SIG-M5 (cell line): ENCODE results near the gene PARG.
"Not testable (repeated sequence)": the region's sequence is repeated elsewhere in the genome, so short reads cannot be mapped to it uniquely, and the experiment has no call there.

Experiments used
- DNase-seq: peaks from one replicate; lab custom pipeline; 2025; lab: John Stamatoyannopoulos, UW

The PARG gene

DNA sequence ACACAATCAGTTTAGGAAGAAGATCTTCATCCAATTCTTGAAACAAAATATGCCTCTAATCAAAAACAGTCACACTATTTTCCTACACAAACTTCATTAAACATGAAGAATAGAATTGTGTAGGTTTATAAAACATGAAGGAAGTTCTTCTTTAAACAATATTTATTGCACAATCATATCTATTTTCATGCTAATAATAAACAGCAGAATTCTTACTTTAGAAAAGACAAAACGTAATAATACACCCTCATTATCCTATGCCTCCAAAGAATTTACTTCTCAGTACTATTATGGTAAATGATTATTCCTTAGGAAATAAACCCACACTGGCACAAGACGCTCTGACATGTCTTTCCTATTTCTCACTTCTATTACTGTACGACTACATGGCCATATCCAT is 41.4 kb downstream of the PARG start:
- DNase-seq = not testable (repeated sequence)

DNA sequence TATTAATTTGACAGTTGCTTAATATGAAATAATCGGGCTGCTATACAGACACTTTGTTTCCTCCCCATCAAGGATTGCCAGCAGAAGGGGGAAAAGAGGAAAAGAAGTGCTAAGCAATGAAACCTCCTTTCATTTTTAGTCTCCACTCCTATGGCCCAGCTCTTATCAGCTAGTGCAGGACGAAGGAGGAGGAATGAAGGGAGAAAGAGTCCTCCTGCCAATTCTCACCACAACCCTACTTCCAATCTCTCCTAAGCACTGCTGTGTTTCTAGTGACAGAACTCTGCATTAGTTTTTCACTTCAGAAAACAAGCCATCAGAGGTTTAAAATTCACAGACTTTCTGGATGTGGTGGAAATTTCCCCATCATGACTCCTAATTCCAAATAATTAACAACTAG is 41.8 kb downstream of the PARG start:
- DNase-seq = not testable (repeated sequence)

GRCh38 chr10:49890025-49890424 is 51.8 kb downstream of the PARG start:
- DNase-seq = not testable (repeated sequence)

- DNase-seq = not testable (repeated sequence)
Observed at GRCh38 chr10:49884739-49885331, 57.0 kb downstream of the PARG start.

DNA sequence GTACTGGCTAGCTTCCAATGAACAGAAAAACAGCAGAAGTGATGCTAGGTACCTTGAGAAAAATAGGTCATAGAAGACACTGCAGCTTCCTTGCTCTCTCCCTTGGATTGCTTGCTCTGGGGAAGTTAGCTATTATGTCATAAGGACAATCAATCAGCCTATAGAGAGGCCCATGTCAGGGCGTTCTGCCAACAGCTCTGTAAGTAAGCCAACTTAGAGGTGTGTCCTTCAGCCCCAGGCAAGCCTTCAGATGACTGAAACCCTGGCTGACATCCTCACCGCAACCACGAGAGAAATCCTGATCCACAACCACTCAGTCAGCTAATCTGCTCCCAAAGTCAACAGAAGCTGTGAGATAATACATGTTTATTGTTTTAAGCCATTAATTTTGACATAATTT is 58.0 kb downstream of the PARG start:
- DNase-seq = not testable (repeated sequence)

DNA sequence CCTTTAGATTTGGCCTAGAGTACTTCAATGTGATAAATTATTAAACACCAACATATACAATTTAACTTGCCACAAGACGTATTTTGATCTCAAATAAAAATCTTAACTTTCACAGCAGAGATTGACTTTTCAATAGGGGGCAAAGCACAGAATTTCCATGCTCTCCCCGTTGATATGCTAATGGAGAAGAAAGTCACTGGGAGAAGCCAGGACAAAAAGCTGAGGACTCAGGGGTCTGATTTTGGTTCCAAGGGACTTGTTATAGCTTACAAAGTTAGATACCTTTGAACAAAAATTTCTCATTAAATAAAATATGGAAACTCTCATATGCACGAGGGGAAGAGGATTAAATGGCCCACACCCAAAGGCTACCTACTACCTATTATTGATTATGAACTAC is 59.5 kb downstream of the PARG start:
- not testable (repeated sequence) for DNase-seq

DNA sequence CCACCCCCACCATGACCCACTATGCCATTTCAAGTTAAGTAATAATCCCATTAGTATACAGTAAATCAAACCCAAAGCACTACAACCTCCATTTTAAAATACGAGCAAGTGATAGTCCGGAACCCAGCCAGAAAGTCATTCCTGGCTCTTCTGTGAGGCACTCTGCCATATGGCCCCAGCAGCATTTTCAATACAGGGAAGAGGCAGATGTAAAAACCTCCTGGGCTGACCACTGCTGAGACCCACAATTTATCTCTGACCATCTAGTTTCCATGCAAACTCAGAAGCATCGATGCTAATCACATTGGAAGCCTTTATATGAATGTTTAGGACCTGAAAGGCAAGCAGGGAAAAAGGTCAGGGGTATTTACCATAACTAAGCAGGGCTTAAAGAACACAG is 69.1 kb downstream of the PARG start:
- DNase-seq = not testable (repeated sequence)

DNA sequence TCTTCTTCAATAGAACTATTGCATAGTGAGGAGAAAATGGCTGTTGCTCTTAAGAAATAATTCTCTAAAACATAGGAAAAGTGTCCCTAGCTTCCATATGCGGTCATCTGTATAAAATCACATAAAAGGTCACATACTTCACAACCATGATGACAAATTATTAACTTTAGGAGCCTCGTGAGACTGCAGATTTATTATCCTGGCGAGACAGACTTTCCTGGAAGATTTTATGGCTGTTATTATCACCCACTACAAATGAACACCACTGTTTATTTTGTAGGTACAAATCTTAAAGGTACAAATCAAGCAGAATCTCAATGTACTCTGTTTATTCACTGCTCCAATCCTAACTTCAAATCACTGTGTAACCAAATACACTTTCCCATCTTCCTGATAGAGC is 70.4 kb downstream of the PARG start:
- DNase-seq = not testable (repeated sequence)

DNA sequence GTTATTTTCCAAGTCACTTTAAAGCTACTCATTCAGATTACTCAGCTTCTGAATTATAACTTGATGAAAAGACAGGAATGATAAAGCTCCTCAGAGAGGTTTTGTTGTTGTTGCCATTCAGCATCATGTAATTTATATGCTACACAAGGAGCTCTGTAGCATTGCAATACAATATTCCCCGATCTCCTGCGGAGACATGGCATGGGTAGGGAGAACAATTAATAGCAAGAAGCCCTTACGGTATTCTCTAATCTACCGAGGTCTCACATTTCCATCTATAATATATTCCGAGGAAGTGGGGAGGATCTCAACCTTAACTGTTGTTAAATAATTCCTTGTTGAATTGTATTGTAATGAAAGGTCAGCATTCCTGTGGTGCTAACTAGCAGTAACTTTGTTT is 81.9 kb downstream of the PARG start:
- not testable (repeated sequence) for DNase-seq

DNA sequence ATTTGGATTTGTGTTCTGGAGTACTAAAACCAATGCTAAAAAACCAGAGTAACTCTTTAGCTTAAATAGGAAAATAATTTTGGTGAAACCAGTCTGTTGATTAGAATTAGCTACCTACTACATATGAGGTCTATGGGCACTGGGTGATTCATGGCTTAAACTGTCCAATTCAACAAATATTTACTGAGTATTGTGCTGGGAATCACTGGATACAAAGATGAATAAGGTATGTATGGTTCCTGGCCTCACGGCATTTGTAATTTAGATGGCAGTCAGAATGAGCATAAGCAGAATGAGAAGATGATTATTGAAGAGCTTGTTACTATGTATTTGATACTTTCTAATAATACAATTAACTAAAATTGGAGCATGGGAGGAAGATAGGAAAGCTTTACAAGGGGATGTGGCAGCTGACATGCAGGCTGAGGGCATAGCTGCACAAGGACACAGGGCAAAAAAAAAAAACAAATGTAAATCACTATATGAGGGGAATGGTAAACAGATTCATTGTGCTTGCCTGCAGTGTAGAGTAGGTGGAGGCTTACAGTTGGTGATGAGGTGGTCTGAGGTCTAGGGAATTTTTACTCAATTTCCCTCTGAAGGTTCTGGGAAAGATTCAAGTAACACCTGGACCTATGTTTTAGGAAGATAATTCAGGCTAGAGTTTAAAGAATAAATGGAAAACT is 83.0 kb downstream of the PARG start:
- not testable (repeated sequence) for DNase-seq

GRCh38 chr10:49849520-49849919 is 92.3 kb downstream of the PARG start:
- not testable (repeated sequence) for DNase-seq

DNA sequence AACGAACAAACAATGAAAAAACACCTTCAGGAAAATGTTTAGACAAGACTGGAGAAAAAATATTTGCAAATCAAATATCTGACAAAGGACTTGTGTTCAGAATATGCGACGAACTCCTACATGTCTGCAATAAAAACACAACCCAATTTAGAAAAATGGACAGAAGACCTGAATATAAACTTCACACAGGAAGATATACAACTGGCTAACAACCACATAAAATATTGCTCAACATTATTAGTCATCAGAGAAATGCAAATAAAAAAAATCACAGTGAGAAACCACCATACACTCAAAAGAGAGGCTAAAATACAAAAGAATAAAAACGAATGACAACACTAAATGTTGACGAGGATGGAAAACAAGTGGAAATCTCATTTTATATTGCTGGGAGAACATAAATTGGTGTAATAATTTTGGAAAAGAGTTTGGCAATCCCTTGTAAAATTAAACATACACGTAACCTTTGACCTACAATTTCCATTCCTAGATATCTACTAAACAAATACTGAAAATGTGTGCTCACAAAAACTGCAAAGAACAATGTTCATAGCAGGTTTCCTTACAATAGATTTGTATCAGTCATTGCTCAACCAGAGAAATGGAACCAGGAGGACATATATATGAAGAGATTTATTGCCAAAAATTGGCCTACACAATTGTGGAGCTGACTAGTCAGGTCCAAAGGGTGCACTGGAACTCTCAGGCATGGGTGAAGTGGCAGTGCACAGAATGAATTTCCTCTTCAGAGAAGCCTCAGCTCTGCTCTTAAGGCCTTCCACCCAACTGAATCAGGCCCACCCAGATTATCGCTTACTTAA is 96.8 kb downstream of the PARG start:
- DNase-seq = no peak

DNA sequence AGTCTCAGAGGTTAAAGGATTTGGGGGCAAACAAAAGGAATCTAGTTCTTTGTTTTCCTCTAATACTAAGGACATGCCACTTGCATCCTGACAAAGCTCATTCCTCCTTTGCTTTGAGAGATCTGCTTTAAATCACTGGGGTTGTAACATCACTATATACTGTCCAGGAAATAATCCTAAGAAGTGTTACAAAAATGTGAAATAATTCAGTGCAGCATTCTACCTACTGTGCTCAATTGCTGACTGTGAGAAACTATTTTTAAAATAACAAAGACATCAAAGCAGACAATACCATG is 99.5 kb downstream of the PARG start:
- not testable (repeated sequence) for DNase-seq

DNA sequence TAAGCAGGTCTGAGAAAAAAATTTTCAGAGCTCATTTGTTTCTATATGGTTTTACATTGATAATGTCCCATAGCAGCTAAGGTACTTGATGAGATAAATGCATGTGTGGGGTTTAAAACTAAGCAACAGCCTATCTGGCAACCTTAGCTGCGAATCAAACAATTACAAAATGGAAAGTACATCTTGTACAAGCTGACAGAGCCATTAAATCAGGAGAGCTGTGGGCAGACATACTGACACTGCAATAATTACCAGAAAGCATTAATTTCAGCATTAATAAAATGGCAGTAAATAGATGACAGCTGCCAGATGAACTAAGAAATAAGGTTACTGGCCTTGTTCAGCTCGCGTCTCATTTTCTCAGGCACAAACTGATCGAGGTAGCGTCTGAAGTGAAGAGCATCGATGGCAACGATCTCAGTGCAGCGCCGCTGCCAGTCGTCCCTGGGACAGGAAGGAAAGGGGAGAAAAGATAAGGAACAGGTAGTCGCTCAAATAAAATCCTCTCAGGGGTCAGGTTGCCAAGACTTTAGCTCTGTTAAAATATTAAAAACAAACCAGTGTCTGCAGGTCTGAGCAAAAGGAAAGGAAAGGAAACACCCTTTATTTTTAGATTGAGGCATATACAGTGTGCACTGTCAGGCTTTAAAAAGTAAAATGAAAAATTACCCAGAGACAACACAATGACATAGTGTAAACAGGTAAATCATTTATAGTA is 100.1 kb downstream of the PARG start:
- DNase-seq = no peak

DNA sequence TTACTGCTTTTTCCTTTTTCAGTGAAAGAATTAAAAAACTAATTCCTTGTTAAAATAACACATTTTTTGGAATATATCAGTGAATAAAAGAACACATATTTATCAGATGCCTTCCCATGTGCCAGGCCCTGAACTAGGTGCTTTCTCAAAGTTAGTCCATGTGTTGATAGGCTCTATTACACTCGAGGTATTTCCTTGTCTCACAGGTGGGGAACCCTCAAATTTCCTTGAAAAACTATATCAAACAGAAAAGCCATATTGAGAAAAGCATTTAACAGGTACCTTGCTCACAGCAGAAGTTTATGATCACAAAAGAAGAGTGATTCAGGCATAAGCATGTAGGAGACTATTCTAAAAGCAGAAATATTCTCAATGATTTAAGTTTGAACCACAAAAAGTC is 104.1 kb downstream of the PARG start:
- no peak for DNase-seq

GRCh38 chr10:49837051-49837478 is 104.8 kb downstream of the PARG start:
- no peak for DNase-seq

GRCh38 chr10:49834976-49835375 is 106.9 kb downstream of the PARG start:
- DNase-seq = no peak

DNA sequence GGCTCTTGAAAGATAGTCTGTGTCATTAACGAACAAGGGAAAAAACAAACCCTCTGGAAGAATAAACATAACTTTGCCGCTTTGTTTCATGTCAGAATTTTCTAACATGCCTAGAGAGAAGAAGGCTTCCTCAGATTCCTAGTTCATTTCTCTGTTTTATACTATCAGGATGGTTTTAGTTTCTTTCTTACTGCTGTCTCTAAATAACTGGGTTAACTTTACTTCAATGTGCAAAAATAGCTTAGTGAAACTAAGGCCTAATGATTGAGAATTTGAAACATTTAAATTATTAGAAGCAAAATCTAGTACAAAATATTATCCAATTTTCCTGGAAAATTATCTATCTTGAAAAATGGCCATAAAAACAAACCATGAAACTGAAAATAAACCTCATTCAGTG is 107.6 kb downstream of the PARG start:
- DNase-seq = no peak

DNA sequence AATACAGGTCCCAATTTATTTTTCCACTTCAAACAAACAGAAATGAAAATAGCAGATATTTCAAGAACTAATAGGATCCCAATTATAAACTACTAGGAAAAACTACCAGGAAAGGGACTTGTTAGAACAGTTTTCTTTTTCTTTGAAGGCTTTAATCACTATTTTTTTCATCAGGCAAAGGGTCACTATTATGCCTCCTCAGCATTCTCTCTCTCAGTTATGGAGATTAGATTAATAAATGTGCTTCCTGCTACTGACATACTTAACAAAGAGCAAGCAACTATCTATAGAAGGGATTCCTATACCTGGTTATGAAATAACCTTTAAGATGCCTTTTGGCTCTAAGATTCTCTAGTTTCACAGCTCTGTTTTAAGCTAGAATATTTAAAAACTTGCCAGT is 108.7 kb downstream of the PARG start:
- no peak for DNase-seq

DNA sequence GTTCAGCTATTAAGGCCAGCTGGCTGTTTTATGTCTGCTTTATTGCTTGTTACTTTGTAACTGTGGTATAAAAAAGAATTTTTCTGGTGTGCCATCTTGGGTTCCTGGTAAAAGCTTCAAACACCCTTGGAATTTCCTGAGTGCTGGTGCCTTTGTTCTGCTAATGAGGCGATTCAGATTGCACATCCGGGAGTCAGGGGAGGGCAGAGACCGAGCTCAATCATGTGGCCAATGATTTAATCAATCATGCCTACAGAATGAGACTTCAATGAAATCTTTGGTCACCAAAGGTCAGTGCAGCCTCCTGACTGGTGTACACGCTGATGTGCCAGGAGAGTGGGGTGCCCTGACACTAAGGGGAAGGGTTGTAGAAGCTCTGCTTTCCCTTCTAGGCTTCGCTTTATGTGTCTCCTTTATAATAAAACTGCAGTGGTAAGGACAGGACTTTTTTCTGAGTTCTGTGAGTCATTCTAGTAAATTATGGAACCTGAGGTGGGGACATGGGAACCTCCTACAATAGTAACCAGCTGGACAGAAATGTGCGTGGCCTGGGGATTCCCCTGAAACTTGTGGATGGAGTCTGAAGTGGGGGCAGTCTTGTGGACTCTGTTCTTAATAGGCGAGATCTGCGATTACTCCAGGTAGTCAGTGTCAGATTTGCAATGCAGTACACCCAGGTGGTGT is 110.3 kb downstream of the PARG start:
- no peak for DNase-seq

DNA sequence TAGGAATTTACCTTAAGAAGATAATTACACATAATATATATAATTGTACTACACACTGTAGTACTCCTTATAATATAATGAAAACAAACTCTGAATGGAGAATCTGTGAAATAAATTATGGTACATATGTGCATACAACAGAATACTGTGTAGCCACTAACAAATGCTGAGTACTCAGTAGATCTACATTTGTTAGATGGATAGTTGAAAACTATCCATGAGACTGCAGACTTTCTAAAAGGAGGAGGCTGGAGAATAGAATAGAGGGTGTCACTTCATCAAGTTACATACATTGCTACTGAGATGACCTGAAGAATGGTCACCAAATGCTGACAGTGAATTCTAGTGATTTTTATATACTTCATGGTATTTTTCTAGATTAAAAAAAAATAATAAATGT is 111.0 kb downstream of the PARG start:
- DNase-seq = no peak

GRCh38 chr10:49830016-49830415 is 111.8 kb downstream of the PARG start:
- no peak for DNase-seq
